HG02623 (cell line): ENCODE results near the gene PGP.
"Not testable (repeated sequence)": the region's sequence is repeated elsewhere in the genome, so short reads cannot be mapped to it uniquely, and the experiment has no call there.

Source experiments
- ATAC-seq: cut with Tn5 transposase; IDR thresholded peaks from one replicate; pipeline ENCODE4 v1.9.1; 2021; ENCODE audit warnings: moderate library complexity; ENCODE audit not compliant: unreplicated experiment

PGP gene

GRCh38 chr16:2223221-2223941, 8.7 kb upstream of the PGP start, which contains the start of gene E4F1:
Gene E4F1 (plus strand): TSS chr16:2223591. CDS start chr16:2223614, 23 bp downstream.
- ATAC-seq: peak; percentile 92

DNA sequence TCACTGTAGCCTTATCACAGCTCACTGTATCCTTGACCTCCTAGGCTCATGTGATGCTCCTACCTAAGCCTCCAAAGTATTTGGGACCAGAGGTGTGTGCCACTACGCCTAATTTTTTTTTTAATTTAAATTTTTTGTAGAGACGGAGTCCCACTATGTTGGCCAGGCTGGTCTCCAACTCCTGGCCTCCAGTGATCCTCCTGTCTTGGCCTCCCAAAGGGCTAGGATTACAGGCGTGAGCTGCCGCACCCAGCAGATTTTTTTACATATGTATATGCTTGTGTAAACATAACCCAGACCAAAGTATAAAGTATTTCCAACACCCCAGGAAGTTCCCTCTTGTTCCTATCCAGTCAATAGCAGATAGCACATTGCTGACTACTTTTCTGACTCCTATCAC, 1.7 kb upstream of the PGP start:
- no peak for ATAC-seq

DNA sequence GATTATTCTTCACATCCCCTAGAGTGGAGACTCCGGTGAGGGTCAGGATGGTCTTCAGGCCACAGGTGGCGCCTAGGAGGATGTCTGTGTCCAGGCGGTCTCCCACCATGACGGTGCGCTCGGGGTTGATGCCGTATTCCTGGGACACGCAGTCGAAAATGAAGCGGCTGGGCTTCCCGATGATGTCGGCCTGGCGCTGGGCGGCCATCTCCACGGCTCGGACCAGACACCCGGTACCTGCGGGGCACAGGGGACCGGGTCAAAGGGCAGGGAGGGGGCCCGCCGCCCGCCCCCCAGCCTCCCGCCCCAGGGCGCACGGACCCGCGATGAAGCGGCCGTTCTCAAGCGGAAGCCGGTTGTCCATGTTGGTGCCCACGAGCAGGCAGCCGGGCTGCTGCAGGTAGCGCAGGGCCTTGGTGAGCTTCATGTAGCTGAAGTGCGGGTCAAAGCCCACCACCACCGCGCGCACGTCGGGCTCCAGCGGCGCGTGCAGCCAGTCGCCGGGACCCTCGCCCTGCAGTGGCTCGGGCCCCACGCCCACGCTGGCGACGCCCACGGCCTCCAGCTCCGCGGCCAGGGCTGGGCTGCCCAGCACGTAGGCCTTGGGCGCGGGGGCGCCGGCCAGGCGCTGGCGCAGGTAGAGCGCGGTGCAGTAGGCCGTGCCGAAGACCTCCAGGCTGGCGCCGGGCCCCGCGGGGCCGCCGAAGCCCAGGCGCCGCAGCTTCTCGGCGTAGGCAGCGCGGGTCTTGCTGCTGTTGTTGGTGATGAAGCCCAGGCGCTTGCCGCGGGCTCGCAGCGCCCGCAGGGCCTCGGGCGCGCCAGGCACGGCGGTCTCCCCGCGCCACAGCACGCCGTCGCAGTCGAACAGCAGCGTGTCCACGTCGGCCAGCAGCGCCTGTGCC, 572 bp downstream of the PGP start:
- ATAC-seq: no peak

DNA sequence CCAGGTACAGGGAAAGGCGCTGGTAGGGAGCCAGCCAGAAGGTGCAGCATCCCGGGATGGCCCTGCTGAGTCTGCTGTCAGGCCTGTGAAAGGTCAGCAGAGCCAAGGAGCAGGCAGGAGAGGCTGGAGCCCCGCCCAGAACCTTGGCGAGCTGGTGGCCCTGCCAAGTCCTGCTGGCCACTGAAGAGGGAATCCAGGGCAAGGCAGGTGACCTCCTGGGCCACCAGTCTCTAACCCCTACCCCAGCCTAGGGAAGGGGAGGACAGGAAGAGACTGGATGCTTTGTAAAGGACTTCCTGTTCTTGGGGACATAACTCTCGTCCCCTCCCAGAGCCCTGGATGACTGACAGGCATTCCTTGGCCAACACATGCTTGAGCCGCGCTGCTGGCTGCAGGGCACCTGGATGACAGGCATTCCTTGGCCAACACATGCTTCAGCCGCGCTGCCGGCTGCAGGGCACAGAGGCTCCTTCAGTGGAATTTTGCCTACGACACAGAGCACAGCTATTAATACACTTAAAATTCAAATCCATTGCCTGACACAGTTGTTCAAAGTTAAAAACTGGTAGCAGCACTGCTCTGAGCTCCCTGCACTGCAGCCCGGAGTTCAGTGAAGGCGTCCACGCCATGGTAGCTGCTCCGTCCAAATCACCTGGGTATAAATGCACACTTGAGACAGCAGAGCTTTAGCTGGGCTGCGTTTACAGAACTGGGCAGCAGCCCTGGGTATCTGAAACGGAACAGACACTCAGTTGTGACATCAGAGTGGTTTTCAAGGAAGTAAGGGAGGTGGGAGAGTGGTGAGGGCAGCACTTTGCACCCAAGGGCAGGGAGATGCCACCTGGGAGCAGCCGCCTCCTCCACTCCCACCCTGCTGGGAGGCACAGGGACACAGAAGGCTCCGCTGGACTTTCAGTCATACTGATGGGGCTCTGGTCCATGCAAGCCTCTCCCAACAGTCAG, 2.0 kb downstream of the PGP start:
- no peak for ATAC-seq

GRCh38 chr16:2211923-2212347, 2.7 kb downstream of the PGP start:
- no peak for ATAC-seq

DNA sequence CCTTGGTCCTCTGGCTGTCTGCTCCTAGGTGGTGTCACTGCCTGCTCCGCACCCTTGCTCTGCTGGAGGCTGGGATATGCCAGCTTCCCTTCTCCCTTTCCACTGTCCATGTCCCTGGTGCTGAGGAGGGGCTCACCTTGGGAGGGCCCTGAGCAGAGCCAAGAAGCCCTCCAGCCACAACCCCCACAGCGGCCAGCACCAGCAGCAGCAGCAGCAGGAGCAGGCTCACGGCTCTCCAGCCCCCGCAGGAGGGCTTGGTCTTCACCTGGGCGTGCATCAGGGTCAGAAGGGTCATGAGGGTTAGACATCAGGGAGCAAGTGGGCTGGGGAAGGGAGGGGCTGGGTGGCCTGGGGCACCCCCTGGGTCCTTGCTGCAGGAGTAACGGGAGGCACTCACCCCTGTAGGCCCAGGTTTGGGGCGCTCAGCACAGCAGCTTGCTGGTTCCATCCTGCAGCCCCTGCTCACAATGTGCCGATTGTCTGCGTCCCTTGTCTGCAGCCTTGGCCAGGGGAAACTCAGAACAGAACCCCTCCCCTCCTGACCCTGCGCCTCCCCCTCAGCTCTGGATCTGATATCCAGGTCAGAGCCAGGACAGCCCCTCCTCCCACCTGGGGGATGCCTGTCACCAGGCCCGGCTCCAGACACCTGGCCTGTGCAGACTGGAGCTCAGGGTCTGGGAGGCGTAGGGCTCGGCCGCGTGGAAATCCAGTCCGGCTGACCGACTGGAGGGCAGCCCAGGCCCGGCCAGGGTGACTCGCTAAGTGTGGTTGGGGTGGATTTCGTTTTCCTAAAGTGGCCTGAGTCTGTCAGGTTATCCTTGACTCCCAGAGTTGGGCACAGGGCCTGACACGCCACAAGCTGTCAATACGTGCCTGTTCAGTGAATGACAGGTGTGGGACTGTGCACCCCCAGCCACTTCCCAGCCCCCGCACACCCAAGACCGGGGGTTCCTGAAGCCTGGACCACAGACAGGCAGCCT, 4.0 kb downstream of the PGP start, which contains the start of gene BRICD5:
TSS of gene BRICD5 (minus strand) at position 478 of the 980 bp plus-strand sequence. CDS start at position 448, 30 bp downstream.
- no peak for ATAC-seq

- no peak for ATAC-seq
Observed at GRCh38 chr16:2210009-2210332, 4.7 kb downstream of the PGP start.

DNA sequence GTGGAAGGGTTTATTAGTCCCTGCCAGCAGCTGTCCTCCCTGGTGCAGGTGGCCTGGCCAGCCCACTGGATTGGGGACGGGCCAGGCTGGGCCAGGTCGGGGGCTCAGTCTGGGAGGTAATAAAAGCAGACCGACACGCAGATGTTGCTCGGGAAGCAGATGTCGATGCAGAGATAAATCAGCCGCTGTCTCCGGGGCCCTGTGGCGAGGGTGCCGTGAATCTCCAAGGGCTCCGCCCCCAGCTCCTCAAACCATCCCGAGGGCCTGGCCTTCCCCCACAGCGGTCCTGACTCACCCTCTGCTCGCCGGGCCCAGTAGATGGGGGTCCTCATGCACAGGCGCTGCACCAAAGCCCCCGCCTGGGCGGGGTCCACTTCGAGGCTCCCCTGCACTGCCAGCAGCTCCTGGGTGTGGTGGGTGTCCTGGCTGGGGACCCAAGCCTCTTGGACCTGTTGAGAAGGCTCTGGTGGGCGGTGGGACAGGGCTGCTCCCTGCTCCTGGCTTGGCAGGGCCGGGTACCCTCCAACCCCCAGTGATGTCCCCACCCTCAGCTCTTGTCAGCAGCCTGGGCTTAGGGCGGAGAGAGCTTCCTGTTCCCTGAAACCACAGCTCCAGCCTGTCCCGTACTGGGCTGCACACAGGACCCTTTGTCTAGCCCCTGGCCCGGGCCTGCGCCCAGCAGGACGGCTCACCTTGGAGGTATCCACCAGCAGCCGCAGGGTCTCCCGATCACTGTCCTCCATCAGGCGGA, 5.2 kb downstream of the PGP start:
- ATAC-seq: no peak

DNA sequence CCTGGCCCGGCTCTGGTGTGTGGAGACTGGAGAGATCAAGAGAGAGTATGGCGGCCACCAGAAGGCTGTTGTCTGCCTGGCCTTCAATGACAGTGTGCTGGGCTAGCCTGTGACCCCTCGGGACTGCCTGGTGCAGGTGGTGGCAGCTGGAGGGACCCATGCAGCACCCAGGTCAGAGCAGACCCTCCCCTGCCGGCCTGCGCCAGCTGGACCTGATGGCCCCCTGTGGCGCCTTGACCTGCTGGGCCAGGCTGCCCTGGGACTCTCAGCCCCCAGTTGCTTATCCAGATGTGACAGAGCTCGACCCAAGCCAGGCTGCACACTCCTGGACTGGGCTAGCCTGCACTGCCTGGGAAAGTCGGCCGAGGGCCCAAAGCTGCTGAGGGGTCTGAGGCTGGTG, 5.9 kb downstream of the PGP start:
- no peak for ATAC-seq

DNA sequence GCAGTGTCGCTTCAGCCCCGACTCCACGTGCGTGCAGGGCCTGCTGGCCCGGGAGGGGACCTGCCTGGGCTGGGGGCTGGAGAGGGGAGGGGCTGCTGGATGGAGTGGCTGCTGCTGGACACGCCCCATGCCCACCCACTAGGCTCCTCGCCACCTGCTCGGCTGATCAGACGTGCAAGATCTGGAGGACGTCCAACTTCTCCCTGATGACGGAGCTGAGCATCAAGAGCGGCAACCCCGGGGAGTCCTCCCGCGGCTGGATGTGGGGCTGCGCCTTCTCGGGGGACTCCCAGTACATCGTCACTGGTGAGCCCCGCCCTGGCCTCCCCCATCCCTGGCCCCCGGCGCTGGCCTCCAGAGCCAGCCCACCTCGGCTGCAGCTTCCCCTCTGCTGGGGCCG, 6.3 kb downstream of the PGP start:
- ATAC-seq: no peak

DNA sequence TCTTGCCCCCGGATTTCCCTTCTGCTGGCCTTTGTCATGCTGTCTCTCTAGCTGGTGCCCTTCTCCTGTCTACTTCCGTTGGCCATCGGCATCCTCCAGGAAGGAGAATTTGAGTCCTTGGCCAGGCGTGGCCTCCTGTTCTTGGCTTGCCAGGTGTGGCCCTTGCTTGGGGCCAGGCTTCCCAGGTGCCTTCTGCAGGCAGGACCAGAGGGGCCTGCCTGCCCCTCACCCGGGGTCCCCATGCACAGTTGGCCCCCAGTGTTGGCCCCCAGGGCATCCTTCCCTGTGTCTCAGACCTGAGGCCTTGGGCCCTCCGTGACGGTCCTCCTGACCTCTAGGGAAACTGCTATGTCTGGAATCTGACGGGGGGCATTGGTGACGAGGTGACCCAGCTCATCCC, 6.8 kb downstream of the PGP start:
- no peak for ATAC-seq

GRCh38 chr16:2206780-2207433, 7.7 kb downstream of the PGP start:
- no peak for ATAC-seq

DNA sequence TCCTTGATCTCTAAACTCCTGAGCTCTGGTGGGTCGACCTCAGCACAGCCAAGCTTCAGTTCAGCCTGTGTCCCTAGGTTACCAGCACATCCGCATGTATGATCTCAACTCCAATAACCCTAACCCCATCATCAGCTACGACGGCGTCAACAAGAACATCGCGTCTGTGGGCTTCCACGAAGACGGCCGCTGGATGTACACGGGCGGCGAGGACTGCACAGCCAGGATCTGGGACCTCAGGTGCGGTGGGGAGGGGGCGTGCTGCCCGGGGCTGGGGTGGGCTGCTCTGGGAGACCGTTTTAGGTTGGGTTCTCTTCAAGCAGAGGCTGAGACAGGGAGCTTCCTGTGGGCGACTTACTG, 8.2 kb downstream of the PGP start:
- ATAC-seq: no peak

- ATAC-seq: no peak
Observed at GRCh38 chr16:2205967-2206313, 8.7 kb downstream of the PGP start.

DNA sequence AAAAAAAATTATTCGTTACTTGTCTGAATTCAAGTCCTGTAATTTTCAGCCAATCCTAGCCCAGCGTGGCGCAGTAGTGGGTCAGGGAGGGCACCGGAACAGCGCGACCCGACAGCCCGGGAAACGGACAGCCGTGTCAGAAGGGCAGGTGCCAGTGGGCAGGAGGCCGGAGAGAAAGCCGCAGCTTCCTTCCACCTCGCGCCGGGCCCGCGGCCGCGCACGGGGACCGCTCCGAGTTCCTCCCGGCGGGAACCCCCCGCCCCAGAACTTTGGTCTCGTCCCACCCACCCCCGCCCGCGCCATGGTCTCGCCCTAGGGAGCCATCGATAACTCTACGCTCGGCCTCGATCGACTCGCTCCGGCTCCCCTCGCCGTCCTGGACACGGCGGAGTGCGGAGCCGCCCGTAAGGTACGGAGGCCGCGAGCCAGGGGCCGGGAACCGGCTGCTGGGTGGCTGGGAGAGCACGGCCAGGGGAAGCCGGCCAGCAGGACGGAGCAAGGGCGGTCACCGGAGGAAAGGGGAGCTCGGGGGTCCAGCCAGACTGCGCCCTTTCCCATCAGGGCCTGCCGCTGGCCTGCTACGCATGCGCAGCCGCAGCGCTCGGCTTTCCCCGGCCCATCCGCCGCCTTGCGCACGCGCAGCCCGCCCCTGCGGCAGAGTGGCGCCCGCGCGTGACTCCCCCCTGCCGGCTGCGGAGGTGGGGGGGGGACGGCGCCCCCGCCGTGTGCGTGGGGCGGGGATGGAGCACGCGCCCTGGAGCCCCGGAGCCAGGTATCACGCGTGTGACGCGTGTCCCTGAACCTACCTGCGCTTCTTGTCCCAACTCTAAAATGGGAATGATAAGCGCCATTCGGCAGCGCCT, 9.3 kb downstream of the PGP start, which contains the start of gene MLST8:
TSS of gene MLST8 (plus strand) at position 351 of the 863 bp plus-strand sequence. CDS start 632 bp downstream, outside the sequence.
- ATAC-seq: peak; percentile 71

DNA sequence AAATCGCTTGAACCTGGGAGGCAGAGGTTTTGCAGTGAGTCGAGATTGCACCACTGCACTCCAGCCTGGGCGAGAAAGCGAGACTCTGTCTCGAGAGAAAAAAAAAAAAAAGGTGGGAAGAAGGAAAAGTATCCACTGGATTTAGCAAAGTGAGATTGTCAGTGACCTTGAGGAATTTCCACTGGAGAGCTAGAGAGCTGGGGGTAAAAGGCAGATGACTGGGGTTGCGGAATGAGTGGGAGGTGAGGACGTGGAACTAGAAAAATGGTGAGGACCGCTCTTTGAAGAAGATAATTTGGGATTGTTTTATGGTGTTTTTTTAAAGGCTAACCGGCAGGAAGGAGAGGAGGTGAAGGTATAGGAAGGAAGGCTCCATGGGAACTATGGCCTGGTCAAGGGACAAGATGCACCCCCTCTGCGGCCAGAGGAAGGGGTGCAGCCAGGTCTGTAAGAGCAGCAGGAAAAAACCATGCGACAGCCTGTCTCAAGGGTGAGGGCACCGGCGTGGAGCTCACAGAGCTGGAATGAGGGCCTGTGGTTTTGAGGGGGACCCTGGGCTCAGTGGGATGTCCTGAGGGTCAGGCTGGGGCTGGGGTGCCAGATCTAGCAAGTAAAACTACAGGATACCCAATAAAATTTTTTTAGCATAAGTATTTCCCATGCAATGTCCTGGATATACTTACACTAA, 10.1 kb downstream of the PGP start:
- no peak for ATAC-seq

DNA sequence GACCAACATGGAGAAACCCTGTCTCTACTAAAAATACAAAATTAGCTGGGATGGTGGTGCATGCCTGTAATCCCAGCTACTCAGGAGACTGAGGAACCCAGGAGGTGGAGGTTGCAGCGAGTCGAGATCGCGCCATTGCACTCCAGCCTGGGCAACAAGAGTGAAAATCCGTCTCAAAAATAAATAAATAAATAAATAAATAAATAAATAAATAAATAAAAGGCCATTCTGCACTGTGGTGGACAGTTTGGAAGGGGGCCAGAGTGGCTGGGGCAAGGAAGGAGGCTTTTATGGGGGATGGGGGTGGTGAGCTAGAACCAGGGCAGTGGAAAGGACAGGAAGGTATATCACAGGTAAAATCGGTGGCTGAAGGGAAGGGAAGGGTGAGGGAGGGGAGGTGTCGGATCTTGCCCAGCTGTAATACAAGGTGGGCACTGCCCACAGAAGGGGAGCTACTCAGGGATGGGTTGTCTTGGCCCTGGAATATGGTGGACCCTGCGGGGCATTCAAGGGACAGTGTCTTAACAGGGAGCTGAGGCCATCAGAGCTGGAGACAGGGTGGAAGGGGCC, 11.4 kb downstream of the PGP start:
- ATAC-seq: not testable (repeated sequence)
